A673 (cell line): ENCODE results near the gene FOXK1. TPM values are rescaled to one million over a fixed set of nuclear protein-coding genes. Genes with fewer than 3 reads are reported as not detected.

Experiments
- BruUV-seq: library from RNA; stranded (reverse); fragments of 400-500 nt; replicated peaks from 2 replicates; lab custom pipeline; 2021; lab: Mats Ljungman, UMichigan
- CTCF ChIA-PET: fragments of 300-600 bp; sonication (Branson Sonifier 250); formaldehyde crosslinking; loops from one replicate; lab custom pipeline; 2022; ENCODE audit warnings: antibody characterized with exemption; lab: Charles Lee
- POLR2A ChIA-PET: fragments of 300-600 bp; sonication (Branson Sonifier 250); formaldehyde crosslinking; loops from one replicate; lab custom pipeline; 2022; ENCODE audit warnings: antibody characterized with exemption; ENCODE audit not compliant: low non-redundant PET; lab: Charles Lee
- DNase-seq: peaks from one replicate; pipeline ENCODE4 v3.0.0-alpha.2; 2015; ENCODE audit warnings: low spot score
- H3K27ac ChIP-seq: fragments of 200-600 bp; sonication (generic); 2 replicates; pipeline ENCODE4 v1.5.1; 2016; ENCODE audit warnings: mixed run types, low read depth, mild to moderate bottlenecking, mixed read lengths, antibody characterized with exemption, low read length; ENCODE audit not compliant: poor library complexity, severe bottlenecking
- H3K27me3 ChIP-seq: fragments of 200-600 bp; sonication (generic); replicated peaks from 2 replicates; pipeline ENCODE4 v1.6.1; 2017; ENCODE audit warnings: mixed run types, low read depth, mild to moderate bottlenecking, mixed read lengths, antibody characterized with exemption, low read length; ENCODE audit not compliant: insufficient read depth, poor library complexity
- H3K36me3 ChIP-seq: fragments of 200-600 bp; sonication (generic); 2 replicates; pipeline ENCODE4 v1.6.1; 2016; ENCODE audit warnings: mixed run types, mild to moderate bottlenecking, mixed read lengths, antibody characterized with exemption, low read length; ENCODE audit not compliant: insufficient read depth, poor library complexity, severe bottlenecking
- H3K4me1 ChIP-seq: fragments of 200-600 bp; sonication (generic); 2 replicates; pipeline ENCODE4 v1.6.1; 2017; ENCODE audit warnings: mixed run types, mild to moderate bottlenecking, mixed read lengths, antibody characterized with exemption, low read length; ENCODE audit not compliant: insufficient read depth, poor library complexity, severe bottlenecking
- H3K4me3 ChIP-seq: fragments of 200-600 bp; sonication (generic); 2 replicates; pipeline ENCODE4 v1.5.1; 2016; ENCODE audit warnings: low read depth, mixed run types, mild to moderate bottlenecking, mixed read lengths, low read length; ENCODE audit not compliant: poor library complexity, severe bottlenecking
- H3K9me3 ChIP-seq: fragments of 200-600 bp; sonication (generic); 2 replicates; pipeline ENCODE4 v1.6.1; 2016; ENCODE audit warnings: mixed run types, low read depth, mild to moderate bottlenecking, mixed read lengths, antibody characterized with exemption, low read length; ENCODE audit not compliant: poor library complexity, severe bottlenecking
- EZH2 ChIP-seq: fragments of 200-600 bp; sonication (generic); IDR thresholded peaks from 2 replicates; pipeline ENCODE4 v1.6.1; 2017; ENCODE audit warnings: borderline replicate concordance, low read depth, mild to moderate bottlenecking, mixed read lengths, antibody characterized with exemption, low read length; ENCODE audit not compliant: poor library complexity, severe bottlenecking
- intact Hi-C: fragments of 100-400 bp; cut with micrococcal nuclease; formaldehyde crosslinking; loops from one replicate; pipeline ENCODE4 v1.10.0; 2022; ENCODE audit not compliant: unreplicated experiment
- total RNA-seq: library from RNA; stranded (reverse); gene quantifications from 2 replicates; pipeline ENCODE4 v1.2.3, GENCODE V29; 2021
- TF ChIP-seq, protein P1 (sequence below): fragments of 300-800, 200-600 bp; sonication (generic); conservative IDR thresholded peaks from 2 replicates; pipeline ENCODE4 v1.5.1; 2017; ENCODE audit warnings: low read depth, mild to moderate bottlenecking, antibody characterized with exemption, low read length, moderate library complexity, mixed read lengths

FOXK1 gene
- total RNA-seq, 1 experiment from 2014 or later: 43.8 TPM

- Histone ChIP-seq H3K9me3 (no peaks in the 10 kb centered on the region), H3K4me3 (no peak overlapping the region), H3K4me1 (no peaks in the 10 kb centered on the region), H3K27me3 (no peaks in the 10 kb centered on the region), H3K27ac (no peak overlapping the region), H3K36me3 (peaks cover 37% of the 10 kb centered on the region)
- ChIA-PET POLR2A (no interaction called here), CTCF (no interaction called here)
- no TSS peak for BruUV-seq
- TF ChIP-seq, protein P1, sequence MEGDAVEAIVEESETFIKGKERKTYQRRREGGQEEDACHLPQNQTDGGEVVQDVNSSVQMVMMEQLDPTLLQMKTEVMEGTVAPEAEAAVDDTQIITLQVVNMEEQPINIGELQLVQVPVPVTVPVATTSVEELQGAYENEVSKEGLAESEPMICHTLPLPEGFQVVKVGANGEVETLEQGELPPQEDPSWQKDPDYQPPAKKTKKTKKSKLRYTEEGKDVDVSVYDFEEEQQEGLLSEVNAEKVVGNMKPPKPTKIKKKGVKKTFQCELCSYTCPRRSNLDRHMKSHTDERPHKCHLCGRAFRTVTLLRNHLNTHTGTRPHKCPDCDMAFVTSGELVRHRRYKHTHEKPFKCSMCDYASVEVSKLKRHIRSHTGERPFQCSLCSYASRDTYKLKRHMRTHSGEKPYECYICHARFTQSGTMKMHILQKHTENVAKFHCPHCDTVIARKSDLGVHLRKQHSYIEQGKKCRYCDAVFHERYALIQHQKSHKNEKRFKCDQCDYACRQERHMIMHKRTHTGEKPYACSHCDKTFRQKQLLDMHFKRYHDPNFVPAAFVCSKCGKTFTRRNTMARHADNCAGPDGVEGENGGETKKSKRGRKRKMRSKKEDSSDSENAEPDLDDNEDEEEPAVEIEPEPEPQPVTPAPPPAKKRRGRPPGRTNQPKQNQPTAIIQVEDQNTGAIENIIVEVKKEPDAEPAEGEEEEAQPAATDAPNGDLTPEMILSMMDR: no peak
- TF ChIP-seq EZH2: no peak
- intact Hi-C loops: no loop called here
- no peak for DNase-seq
Observed at GRCh38 chr7:4755045-4755444, 73.0 kb downstream of the FOXK1 start.

GRCh38 chr7:4758111-4758510, 76.0 kb downstream of the FOXK1 start:
- TF ChIP-seq EZH2: no peak
- TF ChIP-seq, protein P1: no peak
- ChIA-PET CTCF (no interaction called here), POLR2A (no interaction called here)
- Histone ChIP-seq H3K9me3 (no peaks in the 10 kb centered on the region), H3K36me3 (peaks cover 55% of the 10 kb centered on the region), H3K27ac (no peak overlapping the region), H3K4me1 (no peaks in the 10 kb centered on the region), H3K4me3 (no peak overlapping the region), H3K27me3 (no peaks in the 10 kb centered on the region)
- BruUV-seq: no TSS peak
- DNase-seq: no peak
- intact Hi-C loops: no loop called here

- Histone ChIP-seq H3K4me3 (no peak overlapping the region), H3K9me3 (no peaks in the 10 kb centered on the region), H3K36me3 (peaks cover 62% of the 10 kb centered on the region), H3K27ac (no peak overlapping the region), H3K4me1 (no peaks in the 10 kb centered on the region), H3K27me3 (no peaks in the 10 kb centered on the region)
- intact Hi-C loops: no loop called here
- POLR2A ChIA-PET: no interaction called here
- CTCF ChIA-PET: interaction anchor here (0.5 kb wide), 1 partner anchor 27 kb away, joined by 3 read pairs; no protein-coding TSS in a partner anchor
- no peak for DNase-seq
- TF ChIP-seq EZH2: no peak
- TF ChIP-seq, protein P1: no peak
- no TSS peak for BruUV-seq
Observed at GRCh38 chr7:4758791-4759190, 76.7 kb downstream of the FOXK1 start.
